HL-60 (cell line): ENCODE data around the gene VWA5A.

ENCODE experiments used
- DNase-seq, 2 experiments: peaks; one replicate each; pipeline ENCODE4 v3.0.0-alpha.2; 2010 to 2020; ENCODE audit warnings: low read depth in 1 of 2, low spot score in 1 of 2
- H3K27ac ChIP-seq: fragments of 250-450 bp; sonication (Bioruptor Pico); replicated peaks from 2 replicates; pipeline ENCODE4 v1.5.1; 2020; ENCODE audit warnings: mild to moderate bottlenecking, moderate library complexity
- H3K27me3 ChIP-seq: fragments of 250-450 bp; sonication (Bioruptor Pico); 2 replicates; pipeline ENCODE4 v1.5.1; 2021; ENCODE audit warnings: mild to moderate bottlenecking, moderate library complexity; ENCODE audit not compliant: insufficient read depth, poor library complexity, severe bottlenecking
- H3K4me3 ChIP-seq: replicated peaks from 2 replicates; pipeline ENCODE4 v1.5.1; 2011; ENCODE audit warnings: mild to moderate bottlenecking, control low read depth, low read length; ENCODE audit not compliant: insufficient read depth
- CTCF ChIP-seq: IDR thresholded peaks from one replicate; pipeline ENCODE4 v1.5.1; 2011; ENCODE audit warnings: low read length, control low read depth, inconsistent platforms; ENCODE audit not compliant: insufficient read depth
- GABPA ChIP-seq: IDR thresholded peaks from 2 replicates; pipeline ENCODE4 v1.6.1; 2012; ENCODE audit warnings: low read depth
- POLR2AphosphoS5 ChIP-seq: IDR thresholded peaks from 2 replicates; pipeline ENCODE4 v1.6.1; 2012; ENCODE audit warnings: low read depth
- REST ChIP-seq: IDR thresholded peaks from 2 replicates; pipeline ENCODE4 v1.6.1; 2012; ENCODE audit warnings: low read depth; ENCODE audit not compliant: insufficient replicate concordance
- SPI1 ChIP-seq: IDR thresholded peaks from 2 replicates; pipeline ENCODE4 v1.6.1; 2012; ENCODE audit warnings: low read depth, mild to moderate bottlenecking, borderline replicate concordance

Gene VWA5A

GRCh38 chr11:124094731-124095130 is 20.5 kb upstream of the VWA5A start:
- TF ChIP-seq REST (no peak), SPI1 (no peak), POLR2AphosphoS5 (no peak)
- no peak for DNase-seq
- Histone ChIP-seq H3K27me3 (no peaks in the 10 kb centered on the region), H3K27ac (no peak overlapping the region), H3K4me3 (no peak overlapping the region)

GRCh38 chr11:124096364-124096763 is 18.9 kb upstream of the VWA5A start:
- TF ChIP-seq CTCF (no peak), POLR2AphosphoS5 (no peak)
- Histone ChIP-seq H3K27me3 (no peaks in the 10 kb centered on the region), H3K4me3 (no peak overlapping the region), H3K27ac (no peak overlapping the region)
- no peak for DNase-seq

GRCh38 chr11:124098141-124098540 is 17.1 kb upstream of the VWA5A start:
- DNase-seq: no peak
- H3K4me3 ChIP-seq: no peak overlapping the region
- TF ChIP-seq POLR2AphosphoS5 (no peak), REST (no peak), CTCF (no peak), SPI1 (no peak), GABPA (no peak)

GRCh38 chr11:124101737-124102136 is 13.5 kb upstream of the VWA5A start:
- DNase-seq: no peak
- Histone ChIP-seq H3K27me3 (no peaks in the 10 kb centered on the region), H3K27ac (no peak overlapping the region), H3K4me3 (no peak overlapping the region)
- TF ChIP-seq GABPA (no peak), SPI1 (no peak), REST (no peak), POLR2AphosphoS5 (no peak), CTCF (no peak)

More at GRCh38 chr11:124098141-124098540, 17.1 kb upstream of the VWA5A start:
- Histone ChIP-seq H3K27ac (no peak overlapping the region), H3K27me3 (no peaks in the 10 kb centered on the region)
